Dendritic cell treated with granulocyte-macrophage colony-stimulating factor and Interleukin-4, amounts not matched to agents 40 ng/mL and 50 ng/mL, for 4 days (primary cell): Measurements from ENCODE around the gene THADA.
"Not testable (repeated sequence)": the region's sequence is repeated elsewhere in the genome, so short reads cannot be mapped to it uniquely, and the experiment has no call there.

Source experiments
- H3K27ac Mint-ChIP-seq: one replicate; pipeline ENCODE4 v1.8.0; 2022; ENCODE audit warnings: mild to moderate bottlenecking, mixed read lengths
- H3K27me3 Mint-ChIP-seq: one replicate; pipeline ENCODE4 v1.8.0; 2022; ENCODE audit warnings: mild to moderate bottlenecking, mixed read lengths
- H3K36me3 Mint-ChIP-seq: one replicate; pipeline ENCODE4 v1.8.0; 2022; ENCODE audit warnings: low read depth, mixed read lengths
- H3K4me1 Mint-ChIP-seq: one replicate; pipeline ENCODE4 v1.8.0; 2022; ENCODE audit warnings: low read depth, mixed read lengths
- H3K4me3 Mint-ChIP-seq: one replicate; pipeline ENCODE4 v1.8.0; 2022; ENCODE audit warnings: mild to moderate bottlenecking, moderate library complexity, mixed read lengths
- H3K9me3 Mint-ChIP-seq: one replicate; pipeline ENCODE4 v1.8.0; 2022; ENCODE audit warnings: mixed read lengths
- intact Hi-C: fragments of 100-400 bp; cut with micrococcal nuclease; formaldehyde crosslinking; loops from one replicate; pipeline ENCODE4 v1.15.0; 2022

Gene THADA

GRCh38 chr2:43400508-43400907 lies 195.3 kb downstream of the THADA start:
- Mint-ChIP-seq H3K27ac (no peak overlapping the region), H3K36me3 (peaks cover 25% of the 10 kb centered on the region), H3K27me3 (no peaks in the 10 kb centered on the region), H3K9me3 (no peaks in the 10 kb centered on the region), H3K4me3 (no peak overlapping the region), H3K4me1 (peaks cover 38% of the 10 kb centered on the region)
- intact Hi-C loops, result loop anchor here (10.0 kb wide), 2 partner anchors 96 to 166 kb away; no protein-coding TSS in a partner anchor

GRCh38 chr2:43399515-43400264 lies 196.1 kb downstream of the THADA start:
- no peak overlapping the region for H3K27ac Mint-ChIP-seq
- H3K9me3 Mint-ChIP-seq, result no peaks in the 10 kb centered on the region
- peaks cover 31% of the 10 kb centered on the region for H3K4me1 Mint-ChIP-seq
- peaks cover 25% of the 10 kb centered on the region for H3K36me3 Mint-ChIP-seq
- intact Hi-C loops, result loop anchor here (10.0 kb wide), 2 partner anchors 95 to 165 kb away; no protein-coding TSS in a partner anchor
- H3K4me3 Mint-ChIP-seq, result no peak overlapping the region
- H3K27me3 Mint-ChIP-seq, result no peaks in the 10 kb centered on the region

GRCh38 chr2:43399098-43399497 lies 196.7 kb downstream of the THADA start:
- H3K4me3 Mint-ChIP-seq, result no peak overlapping the region

GRCh38 chr2:43397821-43398220 lies 198.0 kb downstream of the THADA start:
- Mint-ChIP-seq H3K27ac (no peak overlapping the region), H3K9me3 (no peaks in the 10 kb centered on the region), H3K27me3 (no peaks in the 10 kb centered on the region), H3K4me1 (peaks cover 24% of the 10 kb centered on the region), H3K36me3 (peaks cover 34% of the 10 kb centered on the region), H3K4me3 (no peak overlapping the region)
- intact Hi-C loops, result no loop called here

More at GRCh38 chr2:43399098-43399497, 196.7 kb downstream of the THADA start:
- Mint-ChIP-seq H3K9me3 (no peaks in the 10 kb centered on the region), H3K27me3 (no peaks in the 10 kb centered on the region), H3K4me1 (peaks cover 25% of the 10 kb centered on the region), H3K27ac (no peak overlapping the region), H3K36me3 (peaks cover 25% of the 10 kb centered on the region)
- intact Hi-C loops, result no loop called here

GRCh38 chr2:43397411-43397810 lies 198.4 kb downstream of the THADA start:
- intact Hi-C loops, result no loop called here
- no peak overlapping the region for H3K27ac Mint-ChIP-seq
- H3K4me1 Mint-ChIP-seq, result peaks cover 20% of the 10 kb centered on the region
- peaks cover 38% of the 10 kb centered on the region for H3K36me3 Mint-ChIP-seq
- no peaks in the 10 kb centered on the region for H3K9me3 Mint-ChIP-seq
- no peak overlapping the region for H3K4me3 Mint-ChIP-seq
- no peaks in the 10 kb centered on the region for H3K27me3 Mint-ChIP-seq

- H3K27ac Mint-ChIP-seq, intact Hi-C loops, H3K4me3 Mint-ChIP-seq, H3K27me3 Mint-ChIP-seq, H3K9me3 Mint-ChIP-seq: not testable (repeated sequence)
- Mint-ChIP-seq H3K4me1 (peaks cover 12% of the 10 kb centered on the region), H3K36me3 (peaks cover 40% of the 10 kb centered on the region)
Observed at GRCh38 chr2:43396344-43396743, 199.5 kb downstream of the THADA start.

- Mint-ChIP-seq H3K27me3 (no peaks in the 10 kb centered on the region), H3K27ac (no peak overlapping the region), H3K4me3 (no peak overlapping the region), H3K9me3 (no peaks in the 10 kb centered on the region), H3K36me3 (peaks cover 40% of the 10 kb centered on the region), H3K4me1 (peaks cover 5% of the 10 kb centered on the region)
- intact Hi-C loops, result no loop called here
Observed at GRCh38 chr2:43393918-43394317, 201.9 kb downstream of the THADA start.

GRCh38 chr2:43391878-43392215 lies 204.0 kb downstream of the THADA start:
- no peaks in the 10 kb centered on the region for H3K27me3 Mint-ChIP-seq
- no peaks in the 10 kb centered on the region for H3K9me3 Mint-ChIP-seq
- intact Hi-C loops, result no loop called here
- no peak overlapping the region for H3K27ac Mint-ChIP-seq
- peaks cover 24% of the 10 kb centered on the region for H3K36me3 Mint-ChIP-seq
- H3K4me3 Mint-ChIP-seq, result no peak overlapping the region
- H3K4me1 Mint-ChIP-seq, result peaks cover 8% of the 10 kb centered on the region

GRCh38 chr2:43391201-43391877 lies 204.5 kb downstream of the THADA start:
- Mint-ChIP-seq H3K4me3 (no peak overlapping the region), H3K9me3 (no peaks in the 10 kb centered on the region)
- intact Hi-C loops, result no loop called here

GRCh38 chr2:43389581-43390466 lies 206.0 kb downstream of the THADA start:
- Mint-ChIP-seq H3K4me1 (peaks cover 8% of the 10 kb centered on the region), H3K27ac (no peak overlapping the region), H3K36me3 (peaks cover 15% of the 10 kb centered on the region), H3K4me3 (no peak overlapping the region), H3K9me3 (no peaks in the 10 kb centered on the region), H3K27me3 (no peaks in the 10 kb centered on the region)
- intact Hi-C loops, result no loop called here

More at GRCh38 chr2:43391201-43391877, 204.5 kb downstream of the THADA start:
- H3K27ac Mint-ChIP-seq, result no peak overlapping the region
- peaks cover 8% of the 10 kb centered on the region for H3K4me1 Mint-ChIP-seq
- H3K27me3 Mint-ChIP-seq, result no peaks in the 10 kb centered on the region
- peaks cover 21% of the 10 kb centered on the region for H3K36me3 Mint-ChIP-seq

- intact Hi-C loops, result no loop called here
- Mint-ChIP-seq H3K4me3 (no peak overlapping the region), H3K4me1 (peaks cover 15% of the 10 kb centered on the region), H3K27ac (no peak overlapping the region), H3K9me3 (no peaks in the 10 kb centered on the region), H3K36me3 (peaks cover 8% of the 10 kb centered on the region), H3K27me3 (no peaks in the 10 kb centered on the region)
Observed at GRCh38 chr2:43388371-43388770, 207.5 kb downstream of the THADA start.

GRCh38 chr2:43387092-43388062 lies 208.5 kb downstream of the THADA start:
- no peak overlapping the region for H3K27ac Mint-ChIP-seq
- no peak overlapping the region for H3K4me3 Mint-ChIP-seq
- H3K4me1 Mint-ChIP-seq, result peaks cover 15% of the 10 kb centered on the region
- no peaks in the 10 kb centered on the region for H3K9me3 Mint-ChIP-seq
- no peaks in the 10 kb centered on the region for H3K27me3 Mint-ChIP-seq
- intact Hi-C loops, result no loop called here
- H3K36me3 Mint-ChIP-seq, result peaks cover 2% of the 10 kb centered on the region

GRCh38 chr2:43386679-43387078 lies 209.2 kb downstream of the THADA start:
- H3K27me3 Mint-ChIP-seq, H3K27ac Mint-ChIP-seq, H3K9me3 Mint-ChIP-seq, intact Hi-C loops, H3K4me3 Mint-ChIP-seq, H3K36me3 Mint-ChIP-seq: not testable (repeated sequence)
- H3K4me1 Mint-ChIP-seq, result peaks cover 15% of the 10 kb centered on the region
